ENCODE measurements around the gene NDUFS6. TPM values are rescaled to one million over a fixed set of nuclear protein-coding genes. Genes with fewer than 3 reads are reported as not detected.

The NDUFS6 gene
- total RNA-seq, 1 donor from 2014 or later = 21.3 TPM

DNA sequence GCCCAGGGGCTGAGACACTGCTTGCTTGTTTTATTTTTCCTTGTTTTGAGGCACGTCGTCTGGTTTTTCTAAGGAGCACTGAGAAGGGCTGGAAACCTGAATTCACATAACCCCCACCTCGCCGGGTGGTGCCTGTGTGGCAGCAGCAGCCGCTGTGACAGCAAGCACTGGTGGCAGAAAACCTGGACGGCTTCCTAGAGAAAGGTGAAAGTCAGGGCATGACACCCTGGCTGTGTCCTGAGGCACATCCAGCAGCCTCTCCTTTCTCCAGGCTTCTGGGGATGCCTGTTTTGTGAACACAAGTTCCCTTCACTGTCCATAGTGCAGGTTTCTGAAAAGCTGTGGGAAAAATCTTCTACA is 30.8 kb upstream of the NDUFS6 start:
- H3K27ac ChIP-seq = no peak overlapping the region
- H3K4me3 ChIP-seq = no peak overlapping the region
- DNase-seq (no peak), ATAC-seq (no peak)
- peaks cover 27% of the 10 kb centered on the region for H3K27me3 ChIP-seq (ENCODE audit: low read depth)
- H3K9me3 ChIP-seq = no peaks in the 10 kb centered on the region
- H3K4me1 ChIP-seq = no peaks in the 10 kb centered on the region
- H3K36me3 ChIP-seq = no peaks in the 10 kb centered on the region
- intact Hi-C loops (cut with DNase I) = no loop called here
- TF ChIP-seq, protein P1, sequence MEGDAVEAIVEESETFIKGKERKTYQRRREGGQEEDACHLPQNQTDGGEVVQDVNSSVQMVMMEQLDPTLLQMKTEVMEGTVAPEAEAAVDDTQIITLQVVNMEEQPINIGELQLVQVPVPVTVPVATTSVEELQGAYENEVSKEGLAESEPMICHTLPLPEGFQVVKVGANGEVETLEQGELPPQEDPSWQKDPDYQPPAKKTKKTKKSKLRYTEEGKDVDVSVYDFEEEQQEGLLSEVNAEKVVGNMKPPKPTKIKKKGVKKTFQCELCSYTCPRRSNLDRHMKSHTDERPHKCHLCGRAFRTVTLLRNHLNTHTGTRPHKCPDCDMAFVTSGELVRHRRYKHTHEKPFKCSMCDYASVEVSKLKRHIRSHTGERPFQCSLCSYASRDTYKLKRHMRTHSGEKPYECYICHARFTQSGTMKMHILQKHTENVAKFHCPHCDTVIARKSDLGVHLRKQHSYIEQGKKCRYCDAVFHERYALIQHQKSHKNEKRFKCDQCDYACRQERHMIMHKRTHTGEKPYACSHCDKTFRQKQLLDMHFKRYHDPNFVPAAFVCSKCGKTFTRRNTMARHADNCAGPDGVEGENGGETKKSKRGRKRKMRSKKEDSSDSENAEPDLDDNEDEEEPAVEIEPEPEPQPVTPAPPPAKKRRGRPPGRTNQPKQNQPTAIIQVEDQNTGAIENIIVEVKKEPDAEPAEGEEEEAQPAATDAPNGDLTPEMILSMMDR (IDR thresholded peaks at IDR 0.05) = no peak

DNA sequence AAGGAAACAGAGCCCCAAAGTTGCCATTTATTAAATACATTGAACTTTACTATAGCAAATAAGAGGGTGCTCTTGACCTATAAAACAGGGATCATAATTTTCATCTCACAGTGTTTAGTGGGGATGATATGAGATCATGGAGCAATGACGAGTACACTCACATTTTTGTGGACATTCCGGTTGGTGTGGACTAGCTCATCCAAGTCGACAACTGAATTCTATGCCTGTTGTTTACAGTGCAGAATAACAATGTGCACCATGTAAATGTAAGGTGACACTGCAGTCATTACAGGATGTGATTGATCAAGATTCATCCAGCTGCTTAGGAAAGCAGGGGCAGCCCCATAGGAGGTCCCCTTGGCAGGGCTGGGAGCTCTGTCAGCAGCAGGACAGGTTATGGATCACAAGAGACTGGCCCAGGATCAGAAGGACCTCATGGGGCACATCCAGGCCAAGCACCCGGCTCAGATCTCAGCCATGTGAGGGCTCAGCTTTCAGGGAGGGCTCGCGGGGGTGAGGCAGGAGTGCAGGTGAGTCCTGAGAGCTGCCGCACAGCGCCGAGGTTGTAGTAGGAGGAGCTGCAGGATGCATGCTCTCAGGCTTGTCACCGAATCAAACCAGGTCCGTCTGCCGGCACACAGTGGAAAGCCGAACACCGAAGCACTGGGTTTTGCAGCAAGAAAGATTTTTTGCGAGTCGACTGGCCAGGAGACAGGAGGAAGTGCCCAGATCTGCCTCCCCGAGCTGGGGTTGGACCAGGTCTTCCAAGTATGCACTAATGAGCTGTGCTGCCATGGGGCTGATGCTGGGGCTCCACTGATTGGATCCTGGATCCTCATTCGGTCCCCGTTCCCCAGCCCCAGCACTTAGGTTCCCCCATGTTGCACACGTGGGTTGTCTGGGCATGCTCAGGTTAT is 29.8 kb upstream of the NDUFS6 start:
- no peak overlapping the region for H3K27ac ChIP-seq
- ATAC-seq (no peak), DNase-seq (no peak)
- no peaks in the 10 kb centered on the region for H3K36me3 ChIP-seq
- intact Hi-C loops (cut with DNase I) = no loop called here
- TF ChIP-seq, protein P1 (IDR thresholded peaks at IDR 0.05) = no peak
- peaks cover 22% of the 10 kb centered on the region for H3K27me3 ChIP-seq (ENCODE audit: low read depth)
- H3K4me1 ChIP-seq = no peaks in the 10 kb centered on the region
- no peak overlapping the region for H3K4me3 ChIP-seq
- no peaks in the 10 kb centered on the region for H3K9me3 ChIP-seq

DNA sequence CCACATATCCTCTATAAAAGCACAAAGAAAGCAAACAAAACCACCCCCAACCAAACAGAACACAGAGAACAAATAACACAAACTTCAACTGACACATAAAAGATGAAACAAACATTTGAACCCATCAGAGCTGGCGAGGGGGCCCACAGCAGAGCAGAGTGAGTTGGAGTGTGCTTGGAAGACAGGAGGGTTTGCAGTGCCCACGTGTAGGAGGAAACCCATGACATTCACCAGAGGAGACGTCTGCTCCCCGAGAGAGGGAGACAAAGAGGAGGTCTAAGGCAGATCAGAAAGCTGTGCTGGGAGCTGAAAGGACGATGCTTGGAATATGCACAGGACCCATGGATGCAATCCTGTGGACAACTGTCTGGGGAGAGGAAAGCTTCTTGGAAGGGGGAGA is 28.6 kb upstream of the NDUFS6 start:
- intact Hi-C loops (cut with DNase I) = no loop called here
- TF ChIP-seq, protein P1 (IDR thresholded peaks at IDR 0.05) = no peak

DNA sequence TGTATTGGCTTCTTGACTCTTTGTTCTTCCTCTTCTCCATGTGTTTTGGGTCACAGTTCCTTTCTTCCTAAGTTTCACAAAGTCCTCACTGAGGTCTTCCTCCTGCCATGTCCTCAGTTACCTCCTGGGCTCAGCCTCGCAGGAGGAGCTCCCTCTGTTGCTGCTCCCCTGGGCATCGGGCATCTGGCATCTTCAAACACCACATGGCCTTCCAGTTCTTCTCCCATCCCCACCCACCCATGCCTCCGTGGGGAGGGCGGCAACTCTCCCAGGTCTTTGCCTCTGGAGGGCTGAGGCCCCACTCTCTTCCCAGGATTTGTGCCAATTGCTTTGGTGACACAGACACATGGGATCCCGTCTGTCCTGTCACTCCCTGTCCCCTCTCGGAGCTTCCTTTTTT is 24.4 kb upstream of the NDUFS6 start:
- TF ChIP-seq, protein P1 (IDR thresholded peaks at IDR 0.05) = no peak
- Histone ChIP-seq H3K27ac (no peak overlapping the region), H3K9me3 (no peaks in the 10 kb centered on the region), H3K27me3 (ENCODE audit: low read depth) (no peaks in the 10 kb centered on the region), H3K36me3 (no peaks in the 10 kb centered on the region), H3K4me1 (no peaks in the 10 kb centered on the region), H3K4me3 (no peak overlapping the region)
- DNase-seq = peak; percentile 30
- intact Hi-C loops (cut with DNase I) = no loop called here
- ATAC-seq = no peak

More for the DNA sequence above, 28.6 kb upstream of the NDUFS6 start:
- Histone ChIP-seq H3K4me3 (no peak overlapping the region), H3K9me3 (no peaks in the 10 kb centered on the region), H3K27me3 (ENCODE audit: low read depth) (peaks cover 14% of the 10 kb centered on the region), H3K4me1 (no peaks in the 10 kb centered on the region), H3K36me3 (no peaks in the 10 kb centered on the region), H3K27ac (no peak overlapping the region)
- DNase-seq (no peak), ATAC-seq (no peak)

DNA sequence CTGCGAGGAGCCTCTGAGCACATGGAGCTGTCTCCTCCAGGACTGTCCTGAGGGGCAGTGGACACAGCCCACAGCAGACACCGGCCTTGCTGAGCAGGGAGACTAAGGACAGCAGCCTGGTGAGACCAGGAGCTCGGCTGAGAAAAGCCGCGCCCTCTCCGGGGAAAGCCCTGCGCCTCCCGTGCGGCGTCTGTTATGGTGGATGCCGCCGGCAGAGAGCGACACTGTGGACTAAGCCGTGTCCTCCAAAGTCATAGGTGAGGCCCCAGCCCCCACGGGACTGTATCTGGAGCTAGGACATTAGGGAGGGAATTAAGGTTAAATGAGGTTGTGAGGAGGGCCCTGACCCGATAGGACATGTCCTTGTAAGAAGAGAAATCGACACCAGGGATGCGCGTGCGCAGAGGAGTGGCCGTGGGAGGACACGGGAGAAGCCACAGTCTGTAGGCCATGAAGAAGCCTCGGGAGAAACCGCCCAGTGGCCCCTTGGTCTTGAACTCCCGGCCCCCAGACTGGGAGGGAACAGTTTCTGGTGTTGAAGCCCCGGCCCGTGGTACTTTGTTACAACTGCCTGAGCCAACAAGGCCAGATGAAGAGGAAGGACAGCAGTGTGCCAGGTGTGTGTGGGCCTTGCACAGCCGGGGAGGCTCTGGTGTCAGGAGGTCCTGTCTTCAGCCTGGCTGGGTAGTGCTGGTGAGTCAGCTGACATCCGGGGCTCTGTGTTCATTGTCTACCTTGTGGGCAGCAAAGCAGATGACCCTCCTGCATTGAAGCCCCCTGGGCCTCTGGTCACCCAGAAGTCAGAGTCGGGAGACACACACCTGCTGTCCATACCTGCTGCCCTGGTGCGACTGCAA is 23.7 kb upstream of the NDUFS6 start:
- intact Hi-C loops (cut with DNase I) = no loop called here
- no peaks in the 10 kb centered on the region for H3K9me3 ChIP-seq
- H3K4me3 ChIP-seq = no peak overlapping the region
- ATAC-seq (peak in 1 of 2 donors; percentile 16), DNase-seq (peak; percentile 38)
- no peaks in the 10 kb centered on the region for H3K4me1 ChIP-seq
- no peaks in the 10 kb centered on the region for H3K27me3 ChIP-seq (ENCODE audit: low read depth)
- H3K36me3 ChIP-seq = no peaks in the 10 kb centered on the region
- TF ChIP-seq, protein P1 (IDR thresholded peaks at IDR 0.05) = no peak
- no peak overlapping the region for H3K27ac ChIP-seq

Measured in lower lobe of right lung (tissue), 2 donors.